ENCODE data around the gene CTSW.

Gene CTSW

GRCh38 chr11:65856689-65857499 lies 22.7 kb upstream of the CTSW start:
- peak; percentile 87 to 90 for DNase-seq

DNA sequence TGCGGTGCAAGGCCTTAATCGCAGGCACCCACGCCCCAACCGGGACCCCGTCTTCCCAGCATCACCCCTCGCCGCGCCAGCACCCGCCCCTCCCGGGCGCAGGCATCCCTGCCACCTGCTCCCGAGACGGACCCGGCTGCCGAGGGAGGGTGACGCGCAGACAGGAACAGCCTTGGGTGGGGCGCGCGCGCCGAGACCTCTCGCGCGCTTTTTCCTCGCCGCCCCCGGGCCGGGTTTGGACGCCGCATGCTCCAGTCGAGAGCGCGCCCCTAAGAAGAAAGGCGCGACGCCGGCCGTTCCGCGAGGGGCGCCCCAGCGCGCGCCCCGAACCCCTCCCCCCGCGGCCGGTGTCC lies 22.2 kb upstream of the CTSW start:
- peak in 1 of 2 experiments; percentile 78 for DNase-seq

GRCh38 chr11:65857853-65858680 lies 21.6 kb upstream of the CTSW start, which contains the start of gene CFL1:
Gene CFL1, minus strand, starts transcription at chr11:65858180. Its CDS starts 81 bp downstream, at chr11:65858099.
- peak; percentile 97 to 98 for DNase-seq

GRCh38 chr11:65858681-65859087 lies 21.0 kb upstream of the CTSW start:
- no peak for DNase-seq

DNA sequence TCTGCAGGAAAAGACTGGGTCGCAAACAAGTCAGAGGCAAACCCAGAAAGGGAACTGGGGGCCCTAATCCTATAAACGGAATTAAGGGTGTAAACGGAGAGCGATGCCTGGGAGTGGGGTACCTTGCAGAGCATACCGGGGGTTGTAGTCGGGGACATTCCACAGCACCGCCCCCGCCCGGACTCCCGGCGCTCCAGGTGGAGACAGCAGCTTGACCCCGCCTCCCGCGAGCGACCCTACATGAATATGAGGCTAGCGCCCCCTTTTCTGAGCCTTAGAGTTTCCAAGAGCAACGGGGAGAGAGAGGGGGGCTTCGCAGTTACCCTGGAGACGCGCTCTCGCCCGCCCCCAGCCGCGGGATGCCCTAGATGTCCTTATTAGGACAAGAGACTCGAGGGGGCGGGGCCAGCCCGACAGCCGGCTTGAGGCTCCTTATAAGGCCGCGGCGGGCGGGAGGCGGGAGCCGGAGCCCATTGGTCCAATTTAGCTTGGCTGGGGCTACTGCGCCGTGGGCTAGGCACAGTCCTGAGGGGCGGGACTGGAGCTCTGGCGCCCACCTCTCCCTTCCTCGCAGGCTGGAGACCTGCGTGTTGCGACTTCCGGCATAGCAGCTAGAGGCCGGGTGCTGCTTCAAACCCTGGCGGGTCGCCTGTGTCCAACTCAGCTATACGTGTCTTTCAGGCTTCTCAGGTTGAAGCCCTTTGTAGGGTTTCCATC lies 20.4 kb upstream of the CTSW start:
- peak; percentile 98 for DNase-seq

- DNase-seq: no peak
These were observed 19.8 kb upstream of the CTSW start for GRCh38 chr11:65859812-65860277.

- peak; percentile 98 for DNase-seq
These were observed 19.1 kb upstream of the CTSW start, which contains the start of gene MUS81 for GRCh38 chr11:65860278-65861164. Gene MUS81, plus strand, starts transcription at chr11:65860433. Its CDS starts 321 bp downstream, at chr11:65860754.

DNA sequence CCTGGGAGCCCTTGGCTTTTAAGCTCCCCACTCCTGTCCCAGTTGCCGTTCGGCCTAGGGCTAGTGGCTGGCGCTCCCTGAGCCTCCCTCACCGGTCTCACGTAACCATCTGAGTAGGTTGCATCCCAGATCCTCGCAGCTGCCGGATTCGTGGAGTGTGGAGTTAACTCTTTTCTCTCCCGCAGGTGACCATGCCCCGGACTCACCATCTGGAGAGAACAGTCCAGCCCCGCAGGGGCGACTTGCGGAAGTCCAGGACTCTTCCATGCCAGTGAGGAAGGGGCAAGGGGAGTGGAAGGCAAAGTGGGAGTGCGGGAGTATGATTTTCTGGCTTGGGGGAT lies 18.5 kb upstream of the CTSW start:
- no peak for DNase-seq

DNA sequence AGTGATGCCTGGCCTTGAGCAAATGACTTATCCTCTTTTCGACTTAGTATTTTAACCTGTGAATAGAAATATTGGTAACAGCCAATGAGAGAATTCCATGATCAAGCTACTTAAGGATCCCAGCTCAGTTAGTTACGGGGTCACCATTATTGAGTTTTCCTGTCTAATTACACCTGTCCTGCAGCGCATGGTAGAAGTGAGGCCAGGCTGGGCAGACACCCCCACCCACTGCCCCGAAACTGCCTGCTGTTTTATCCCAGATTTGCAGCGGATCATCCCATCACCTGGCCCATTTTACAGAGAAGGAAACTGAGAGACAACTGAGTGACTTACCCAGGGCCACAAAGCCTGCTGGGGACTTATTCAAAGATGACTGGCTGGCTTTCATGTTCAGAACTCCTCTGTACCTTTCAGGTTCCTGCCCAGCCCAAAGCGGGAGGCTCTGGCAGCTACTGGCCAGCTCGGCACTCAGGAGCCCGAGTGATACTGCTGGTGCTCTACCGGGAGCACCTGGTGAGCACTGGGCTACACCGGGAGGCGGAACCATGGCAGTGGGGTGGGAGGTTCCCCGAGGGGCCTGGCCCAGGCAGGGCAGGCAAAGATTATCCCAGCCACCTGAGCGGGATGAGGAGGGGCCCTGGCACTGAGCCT lies 18.0 kb upstream of the CTSW start:
- peak in 1 of 2 experiments; percentile 16 for DNase-seq

- DNase-seq: no peak
These were observed 17.4 kb upstream of the CTSW start for GRCh38 chr11:65862191-65862735.

GRCh38 chr11:65862941-65863888 lies 16.4 kb upstream of the CTSW start:
- peak in 1 of 2 experiments; percentile 17 for DNase-seq

DNA sequence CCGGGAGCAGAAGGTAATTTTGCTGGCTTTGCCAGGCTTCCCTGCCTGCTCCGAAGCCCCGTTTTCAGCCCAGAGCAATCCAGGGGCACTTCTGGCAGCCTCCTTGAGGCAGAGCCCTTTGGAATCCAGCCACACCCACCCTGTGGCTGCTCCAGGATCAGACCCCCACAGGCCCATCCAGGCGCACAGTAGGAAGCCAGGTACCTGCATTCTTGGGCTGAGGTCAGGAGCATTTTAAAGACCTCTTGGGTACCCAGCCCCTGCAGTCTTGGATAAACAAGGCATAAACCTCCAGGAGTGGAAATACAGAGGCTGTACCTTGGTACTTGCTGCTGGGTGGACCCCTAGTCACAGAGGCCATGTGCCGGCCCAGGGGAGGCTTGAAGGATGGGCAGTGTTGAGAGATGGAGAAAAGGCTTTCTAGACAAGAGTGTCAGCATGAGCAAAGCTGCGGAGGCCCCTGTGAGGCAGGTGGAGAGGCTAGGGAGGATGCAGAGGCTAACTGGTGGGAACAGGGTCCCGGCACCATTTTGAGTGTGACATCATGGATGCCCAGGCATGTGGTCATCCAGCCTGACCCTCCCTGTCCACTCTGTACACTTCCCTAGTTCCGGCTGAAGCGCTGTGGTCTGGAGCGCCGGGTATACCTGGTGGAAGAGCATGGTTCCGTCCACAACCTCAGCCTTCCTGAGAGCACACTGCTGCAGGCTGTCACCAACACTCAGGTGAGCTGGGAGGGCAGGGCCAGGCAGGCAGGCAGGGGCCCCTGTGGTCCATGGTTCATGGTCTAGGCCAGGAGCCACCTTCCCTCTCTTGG lies 15.5 kb upstream of the CTSW start:
- no peak for DNase-seq

- DNase-seq: no peak
These were observed 14.7 kb upstream of the CTSW start for GRCh38 chr11:65864706-65865471.

DNA sequence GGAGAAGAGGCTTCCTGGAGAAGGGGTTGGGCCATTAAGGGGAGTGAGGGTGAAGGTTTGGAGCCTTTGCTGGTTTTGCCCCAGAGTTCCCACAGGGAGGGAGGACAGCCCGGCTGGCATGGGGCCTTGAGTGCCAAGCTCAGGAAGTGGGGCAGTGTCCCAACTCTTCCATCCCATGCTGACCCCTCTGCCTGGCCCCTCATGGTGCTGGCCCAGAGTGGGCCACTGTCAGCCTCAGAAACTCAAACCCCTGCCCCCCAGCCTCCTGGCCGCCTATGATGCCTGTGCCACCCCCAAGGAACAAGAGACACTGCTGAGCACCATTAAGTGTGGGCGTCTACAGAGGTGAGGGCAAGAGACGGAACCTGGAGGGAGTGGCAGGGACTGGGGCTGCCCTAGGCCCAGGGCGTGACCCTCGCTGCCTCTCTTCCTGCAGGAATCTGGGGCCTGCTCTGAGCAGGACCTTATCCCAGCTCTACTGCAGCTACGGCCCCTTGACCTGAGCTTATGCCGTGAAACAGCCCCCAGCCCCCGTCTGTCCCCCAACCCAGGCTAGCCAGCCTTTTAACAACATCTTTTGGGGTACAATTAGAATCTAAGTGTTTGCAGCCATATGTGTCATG lies 14.0 kb upstream of the CTSW start:
- no peak for DNase-seq

GRCh38 chr11:65866509-65867283 lies 12.9 kb upstream of the CTSW start:
- no peak for DNase-seq

- peak; percentile 51 to 59 for DNase-seq
These were observed 12.2 kb upstream of the CTSW start for GRCh38 chr11:65867284-65868071.
